Cardiac fibroblast (primary cell): ENCODE results near the gene TLR10.

Experiments used
- DNase-seq, 2 donors: peaks; one replicate each; pipeline versions ENCODE4 v3.0.0 to v3.0.0-alpha.2; 2010; ENCODE audit warnings: low read depth in 2 of 2
- H3K4me3 ChIP-seq, 2 donors: replicated peaks in 1 of 2; 1 replicate in 1 of 2; 2 replicates in 1 of 2; pipeline ENCODE4 v1.5.1; 2011; ENCODE audit warnings: low read depth in 2 of 2, low read length in 2 of 2, mild to moderate bottlenecking in 2 of 2, moderate library complexity in 1 of 2
- TF ChIP-seq, protein P1 (sequence below): IDR thresholded peaks from one replicate; pipeline ENCODE4 v1.5.1; 2011; ENCODE audit warnings: low read depth, mild to moderate bottlenecking, low read length, inconsistent platforms

Gene TLR10

DNA sequence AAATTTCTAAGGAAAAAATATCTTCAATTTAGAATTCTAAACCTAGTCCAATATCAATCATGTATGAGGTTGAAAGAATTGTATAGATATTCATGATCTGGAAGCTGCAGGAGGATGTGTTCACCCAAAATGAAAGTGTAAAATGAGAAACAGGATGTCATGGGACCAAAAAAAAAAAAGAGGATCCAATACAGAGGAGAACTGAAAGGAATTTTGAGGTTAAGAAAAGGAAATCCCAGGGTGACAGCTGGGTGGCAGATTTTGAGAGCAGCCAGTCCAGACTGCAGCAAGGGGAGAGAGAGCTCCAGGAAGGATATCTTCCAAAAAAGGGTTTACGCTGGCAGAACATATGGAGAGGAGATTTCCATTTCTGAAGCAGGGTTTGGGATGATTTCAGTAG lies 38.9 kb downstream of the TLR10 start:
- no peak overlapping the region for H3K4me3 ChIP-seq
- DNase-seq: peak; percentile 6 to 31
- TF ChIP-seq, protein P1, sequence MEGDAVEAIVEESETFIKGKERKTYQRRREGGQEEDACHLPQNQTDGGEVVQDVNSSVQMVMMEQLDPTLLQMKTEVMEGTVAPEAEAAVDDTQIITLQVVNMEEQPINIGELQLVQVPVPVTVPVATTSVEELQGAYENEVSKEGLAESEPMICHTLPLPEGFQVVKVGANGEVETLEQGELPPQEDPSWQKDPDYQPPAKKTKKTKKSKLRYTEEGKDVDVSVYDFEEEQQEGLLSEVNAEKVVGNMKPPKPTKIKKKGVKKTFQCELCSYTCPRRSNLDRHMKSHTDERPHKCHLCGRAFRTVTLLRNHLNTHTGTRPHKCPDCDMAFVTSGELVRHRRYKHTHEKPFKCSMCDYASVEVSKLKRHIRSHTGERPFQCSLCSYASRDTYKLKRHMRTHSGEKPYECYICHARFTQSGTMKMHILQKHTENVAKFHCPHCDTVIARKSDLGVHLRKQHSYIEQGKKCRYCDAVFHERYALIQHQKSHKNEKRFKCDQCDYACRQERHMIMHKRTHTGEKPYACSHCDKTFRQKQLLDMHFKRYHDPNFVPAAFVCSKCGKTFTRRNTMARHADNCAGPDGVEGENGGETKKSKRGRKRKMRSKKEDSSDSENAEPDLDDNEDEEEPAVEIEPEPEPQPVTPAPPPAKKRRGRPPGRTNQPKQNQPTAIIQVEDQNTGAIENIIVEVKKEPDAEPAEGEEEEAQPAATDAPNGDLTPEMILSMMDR: no peak

DNA sequence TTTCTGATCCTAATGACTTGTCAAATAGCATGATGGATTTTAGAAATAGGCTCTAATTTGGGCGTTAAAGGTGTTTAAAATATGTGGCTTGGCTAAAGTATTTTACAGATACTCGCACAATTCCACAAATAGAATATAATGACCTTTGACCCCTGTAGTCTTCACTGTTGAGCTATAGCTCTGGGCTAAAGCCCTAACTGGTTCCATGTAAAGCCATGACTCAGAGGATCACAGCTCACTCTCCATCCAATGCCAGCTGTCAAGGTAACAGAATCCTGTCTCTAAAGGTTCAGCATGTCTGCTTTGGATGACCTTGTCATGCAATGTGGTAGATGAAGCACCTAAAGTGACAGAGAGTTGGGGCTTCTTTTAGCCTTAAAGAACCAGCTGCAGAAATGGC lies 42.5 kb downstream of the TLR10 start:
- no peak for DNase-seq
- TF ChIP-seq, protein P1: no peak
- H3K4me3 ChIP-seq: no peak overlapping the region

DNA sequence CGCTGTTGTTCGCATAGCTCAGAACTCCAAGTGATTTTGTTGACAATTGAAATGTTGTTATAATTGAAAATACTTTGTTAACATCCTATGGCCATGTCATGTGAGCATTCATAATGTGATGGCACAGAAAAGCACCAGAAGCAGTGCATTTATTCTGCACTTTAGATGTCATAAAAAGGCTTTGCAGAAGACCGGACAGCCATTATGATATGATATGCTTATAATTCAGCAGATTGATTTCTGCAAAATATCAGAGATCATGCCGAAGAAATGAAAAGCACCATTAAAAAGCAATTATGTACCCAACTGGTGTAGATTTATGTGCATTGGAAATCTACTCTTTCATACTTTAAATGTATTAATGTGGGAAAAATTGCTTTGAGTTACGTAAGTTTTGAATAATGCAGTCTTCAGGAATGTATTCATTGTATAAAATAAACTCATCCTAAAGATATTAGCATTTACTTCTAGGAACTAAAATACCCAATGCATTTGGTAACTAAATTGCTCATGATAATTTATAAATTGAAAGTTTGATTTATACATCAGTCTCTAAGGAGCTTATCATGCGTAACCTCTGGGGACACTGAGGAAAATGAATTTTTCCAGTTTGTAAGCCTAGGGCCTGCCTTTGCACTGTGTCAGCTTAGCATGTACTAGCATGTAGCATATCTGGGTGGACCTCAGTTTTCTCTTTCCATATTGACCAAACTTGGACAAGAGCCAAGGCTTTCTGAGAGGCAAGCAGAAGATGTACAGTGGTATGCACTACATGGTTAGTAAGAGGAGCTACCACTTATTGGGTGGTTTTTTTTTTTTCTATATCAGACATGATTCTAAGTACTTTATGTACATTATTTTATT lies 43.6 kb downstream of the TLR10 start:
- TF ChIP-seq, protein P1: no peak
- no peak overlapping the region for H3K4me3 ChIP-seq
- no peak for DNase-seq

DNA sequence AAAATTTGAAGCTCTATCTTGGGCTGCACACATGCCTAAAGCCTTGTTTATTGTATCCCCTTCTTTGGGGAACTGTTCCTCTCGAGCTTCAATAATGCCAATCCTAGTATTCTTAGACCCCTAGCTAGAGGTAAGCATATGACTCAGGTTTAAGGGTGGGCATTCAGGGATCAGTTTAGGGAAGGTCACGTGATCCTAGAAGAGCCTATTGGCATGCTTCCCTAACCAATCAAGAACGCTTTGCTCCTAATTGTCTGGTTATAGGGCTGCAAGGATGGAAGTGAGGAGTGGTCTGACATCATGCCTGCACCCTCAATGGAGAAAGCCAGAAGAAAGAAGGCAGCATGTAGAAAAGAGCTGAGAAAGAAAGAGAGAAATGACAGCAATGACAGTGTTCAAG lies 46.9 kb downstream of the TLR10 start:
- no peak for DNase-seq
- TF ChIP-seq, protein P1: no peak
- H3K4me3 ChIP-seq: no peak overlapping the region

DNA sequence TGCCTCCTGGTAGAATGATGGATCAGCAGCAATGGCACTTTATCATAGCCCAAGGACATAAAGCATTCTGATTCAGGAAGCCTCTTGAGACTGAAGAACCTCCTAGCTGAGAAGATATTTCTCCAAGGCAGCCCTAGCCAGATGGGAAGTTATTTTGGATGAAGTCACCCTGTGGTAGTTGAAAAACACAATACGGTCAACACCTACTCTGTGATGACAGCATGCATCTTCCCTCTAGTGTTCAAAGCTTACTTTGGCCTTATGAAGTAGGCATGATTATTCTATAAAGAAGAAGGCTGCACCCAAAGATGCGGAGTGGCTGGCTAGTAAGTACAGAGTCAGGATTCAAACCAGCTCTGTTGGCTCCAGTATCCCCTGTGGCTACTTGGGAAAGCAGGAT lies 47.9 kb downstream of the TLR10 start:
- TF ChIP-seq, protein P1: peak; percentile 2
- no peak overlapping the region for H3K4me3 ChIP-seq
- peak in 1 of 2 donors; percentile 33 for DNase-seq

DNA sequence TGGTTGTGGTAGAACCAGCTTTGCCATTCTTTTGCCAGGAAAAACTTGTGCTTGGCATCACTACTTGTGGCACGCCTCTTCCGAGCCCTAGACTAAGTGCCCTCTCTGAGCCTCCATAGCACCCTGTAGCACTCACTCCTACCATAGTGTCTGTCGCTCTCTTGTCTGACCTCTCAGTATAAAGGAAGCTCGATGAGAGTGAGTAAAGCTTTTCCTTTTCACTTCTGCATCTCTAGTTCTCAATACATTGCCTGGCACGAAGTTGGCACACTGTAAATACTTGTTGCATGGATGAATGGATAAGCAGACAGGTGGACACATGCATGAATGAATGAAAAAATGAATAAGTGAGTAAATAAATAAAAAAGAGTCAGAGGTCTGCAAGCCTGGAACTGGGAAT lies 48.3 kb downstream of the TLR10 start:
- TF ChIP-seq, protein P1: no peak
- no peak for DNase-seq
- no peak overlapping the region for H3K4me3 ChIP-seq
